Measurements from ENCODE around the gene HAND1.

DNA sequence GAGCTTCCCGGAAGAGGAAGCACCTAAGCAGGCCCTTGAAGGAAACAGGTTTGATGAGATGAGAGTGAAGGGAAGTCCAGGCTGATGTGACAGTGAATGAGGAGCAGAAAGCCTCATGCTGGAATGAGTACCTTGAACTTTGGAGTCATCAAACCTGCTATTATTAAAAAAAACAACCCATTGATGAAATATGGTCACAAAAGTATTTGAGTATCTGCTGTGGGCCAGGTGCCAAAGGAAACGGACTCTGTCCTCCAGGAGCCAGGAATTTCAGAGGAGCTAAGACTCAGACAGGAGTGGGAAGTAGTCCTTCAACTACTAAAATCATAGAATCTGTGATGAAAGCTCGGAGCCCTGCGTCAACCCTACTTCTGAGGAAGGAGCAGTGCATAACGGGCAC, 11.9 kb downstream of the HAND1 start:
- TF ChIP-seq, protein P1, sequence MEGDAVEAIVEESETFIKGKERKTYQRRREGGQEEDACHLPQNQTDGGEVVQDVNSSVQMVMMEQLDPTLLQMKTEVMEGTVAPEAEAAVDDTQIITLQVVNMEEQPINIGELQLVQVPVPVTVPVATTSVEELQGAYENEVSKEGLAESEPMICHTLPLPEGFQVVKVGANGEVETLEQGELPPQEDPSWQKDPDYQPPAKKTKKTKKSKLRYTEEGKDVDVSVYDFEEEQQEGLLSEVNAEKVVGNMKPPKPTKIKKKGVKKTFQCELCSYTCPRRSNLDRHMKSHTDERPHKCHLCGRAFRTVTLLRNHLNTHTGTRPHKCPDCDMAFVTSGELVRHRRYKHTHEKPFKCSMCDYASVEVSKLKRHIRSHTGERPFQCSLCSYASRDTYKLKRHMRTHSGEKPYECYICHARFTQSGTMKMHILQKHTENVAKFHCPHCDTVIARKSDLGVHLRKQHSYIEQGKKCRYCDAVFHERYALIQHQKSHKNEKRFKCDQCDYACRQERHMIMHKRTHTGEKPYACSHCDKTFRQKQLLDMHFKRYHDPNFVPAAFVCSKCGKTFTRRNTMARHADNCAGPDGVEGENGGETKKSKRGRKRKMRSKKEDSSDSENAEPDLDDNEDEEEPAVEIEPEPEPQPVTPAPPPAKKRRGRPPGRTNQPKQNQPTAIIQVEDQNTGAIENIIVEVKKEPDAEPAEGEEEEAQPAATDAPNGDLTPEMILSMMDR (IDR thresholded peaks at IDR 0.05): no peak
- TF ChIP-seq POLR2AphosphoS5 (IDR thresholded peaks at IDR 0.05): no peak

Data from transverse colon (tissue), 4 donors.